ENCODE measurements around the gene NELL2.
"Not testable (repeated sequence)": the region's sequence is repeated elsewhere in the genome, so short reads cannot be mapped to it uniquely, and the experiment has no call there.

The NELL2 gene

DNA sequence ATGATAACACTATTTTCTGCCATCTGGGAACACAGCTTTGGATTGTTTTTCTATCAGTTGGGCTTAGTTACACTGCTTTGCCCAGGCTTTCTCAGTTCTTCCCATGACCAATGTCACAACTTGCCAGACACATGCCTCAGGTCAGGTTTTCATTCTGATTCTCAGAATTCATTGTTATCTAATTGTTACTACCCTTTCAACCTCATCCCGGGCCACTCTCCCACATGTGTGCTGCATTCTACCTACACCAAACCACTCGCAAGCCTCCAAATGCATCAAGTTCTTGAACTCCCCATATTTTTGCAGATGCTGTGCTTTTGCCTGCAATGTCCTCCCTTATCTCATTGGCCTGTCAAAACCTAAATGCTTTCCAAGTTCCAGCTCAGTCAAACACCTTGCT lies 36.3 kb downstream of the NELL2 start:
- H3K27me3 ChIP-seq (ENCODE audit: control insufficient read depth, low read length), result no peaks in the 10 kb centered on the region
- H3K27ac ChIP-seq (ENCODE audit: low read depth, low read length), result no peak overlapping the region
- no peak overlapping the region for H3K4me2 ChIP-seq (ENCODE audit: low read length)
- no peak overlapping the region for H3K4me3 ChIP-seq (ENCODE audit: low read length)
- no peaks in the 10 kb centered on the region for H3K4me1 ChIP-seq (ENCODE audit: control insufficient read depth, low read length)
- no peaks in the 10 kb centered on the region for H3K36me3 ChIP-seq (ENCODE audit: control insufficient read depth, low read length)
- H3K9me3 ChIP-seq (ENCODE audit: control insufficient read depth, insufficient read depth, low read length), result no peaks in the 10 kb centered on the region
- no peak for TF ChIP-seq EZH2phosphoT487 (IDR thresholded peaks at IDR 0.05; ENCODE audit: borderline replicate concordance, low read length)
- no peak for TF ChIP-seq CTCF (IDR thresholded peaks at IDR 0.05; ENCODE audit: low read depth, low read length, poor library complexity, severe bottlenecking)
- H3K79me2 ChIP-seq (ENCODE audit: control insufficient read depth, low read length), result no peaks in the 10 kb centered on the region
- H4K20me1 ChIP-seq (ENCODE audit: control insufficient read depth, insufficient read depth, low read depth, low read length), result no peaks in the 10 kb centered on the region
- H3F3A ChIP-seq (ENCODE audit: control insufficient read depth, insufficient read depth), result no peaks in the 10 kb centered on the region
- H3K9me2 ChIP-seq (replicated peaks; ENCODE audit: control insufficient read depth, low read length), result no peaks in the 10 kb centered on the region; the same call in 1 of the 2 replicates

GRCh38 chr12:44837114-44837755 lies 38.9 kb downstream of the NELL2 start:
- no peaks in the 10 kb centered on the region for H3K79me2 ChIP-seq (ENCODE audit: control insufficient read depth, low read length)
- H3K27ac ChIP-seq (ENCODE audit: low read depth, low read length), result no peak overlapping the region

GRCh38 chr12:44835641-44836379 lies 40.3 kb downstream of the NELL2 start:
- Histone ChIP-seq H3K27me3 (ENCODE audit: control insufficient read depth, low read length) (no peaks in the 10 kb centered on the region), H3K79me2 (ENCODE audit: control insufficient read depth, low read length) (no peaks in the 10 kb centered on the region), H3F3A (ENCODE audit: control insufficient read depth, insufficient read depth) (no peaks in the 10 kb centered on the region), H3K27ac (ENCODE audit: low read depth, low read length) (no peak overlapping the region), H3K9me2 (replicated peaks; ENCODE audit: control insufficient read depth, low read length) (no peaks in the 10 kb centered on the region; the same call in 1 of the 2 replicates), H3K4me2 (ENCODE audit: low read length) (no peak overlapping the region), H3K4me1 (ENCODE audit: control insufficient read depth, low read length) (no peaks in the 10 kb centered on the region), H3K4me3 (ENCODE audit: low read length) (no peak overlapping the region), H4K20me1 (ENCODE audit: control insufficient read depth, insufficient read depth, low read depth, low read length) (no peaks in the 10 kb centered on the region), H3K36me3 (ENCODE audit: control insufficient read depth, low read length) (no peaks in the 10 kb centered on the region), H3K9me3 (ENCODE audit: control insufficient read depth, insufficient read depth, low read length) (no peaks in the 10 kb centered on the region)
- TF ChIP-seq EZH2phosphoT487 (IDR thresholded peaks at IDR 0.05; ENCODE audit: borderline replicate concordance, low read length) (no peak), CTCF (IDR thresholded peaks at IDR 0.05; ENCODE audit: low read depth, low read length, poor library complexity, severe bottlenecking) (no peak)

More at GRCh38 chr12:44837114-44837755, 38.9 kb downstream of the NELL2 start:
- no peaks in the 10 kb centered on the region for H3K27me3 ChIP-seq (ENCODE audit: control insufficient read depth, low read length)
- H3K4me2 ChIP-seq (ENCODE audit: low read length), result no peak overlapping the region
- H3K36me3 ChIP-seq (ENCODE audit: control insufficient read depth, low read length), result no peaks in the 10 kb centered on the region
- no peak overlapping the region for H3K4me3 ChIP-seq (ENCODE audit: low read length)
- no peaks in the 10 kb centered on the region; the same call in 1 of the 2 replicates for H3K9me2 ChIP-seq (replicated peaks; ENCODE audit: control insufficient read depth, low read length)
- H3F3A ChIP-seq (ENCODE audit: control insufficient read depth, insufficient read depth), result no peaks in the 10 kb centered on the region
- no peak for TF ChIP-seq EZH2phosphoT487 (IDR thresholded peaks at IDR 0.05; ENCODE audit: borderline replicate concordance, low read length)
- H3K9me3 ChIP-seq (ENCODE audit: control insufficient read depth, insufficient read depth, low read length), result no peaks in the 10 kb centered on the region
- no peaks in the 10 kb centered on the region for H3K4me1 ChIP-seq (ENCODE audit: control insufficient read depth, low read length)
- no peaks in the 10 kb centered on the region for H4K20me1 ChIP-seq (ENCODE audit: control insufficient read depth, insufficient read depth, low read depth, low read length)

GRCh38 chr12:44834996-44835395 lies 41.1 kb downstream of the NELL2 start:
- H3K27ac ChIP-seq (ENCODE audit: low read depth, low read length); H3K9me2 ChIP-seq (replicated peaks; ENCODE audit: control insufficient read depth, low read length); H3K36me3 ChIP-seq (ENCODE audit: control insufficient read depth, low read length); H3K27me3 ChIP-seq (ENCODE audit: control insufficient read depth, low read length); H3K4me3 ChIP-seq (ENCODE audit: low read length); H3K4me2 ChIP-seq (ENCODE audit: low read length); H4K20me1 ChIP-seq (ENCODE audit: control insufficient read depth, insufficient read depth, low read depth, low read length); H3K4me1 ChIP-seq (ENCODE audit: control insufficient read depth, low read length); H3K9me3 ChIP-seq (ENCODE audit: control insufficient read depth, insufficient read depth, low read length); H3F3A ChIP-seq (ENCODE audit: control insufficient read depth, insufficient read depth); H3K79me2 ChIP-seq (ENCODE audit: control insufficient read depth, low read length): not testable (repeated sequence)

All from DOHH2 (cell line).